ENCODE measurements around the gene PLK5. TPM values are rescaled to one million over a fixed set of nuclear protein-coding genes. Genes with fewer than 3 reads are reported as not detected.

The PLK5 gene
- total RNA-seq, 1 donor = not detected

- DNase-seq (ENCODE audit: low read depth) = no peak
- no peak overlapping the region for H3K4me3 ChIP-seq (ENCODE audit: low read depth, low read length)
- no peak for TF ChIP-seq CTCF (IDR thresholded peaks at IDR 0.05; ENCODE audit: insufficient read depth, low read length)
Observed at GRCh38 chr19:1481893-1482360, 42.0 kb upstream of the PLK5 start.

- DNase-seq (ENCODE audit: low read depth) = no peak
- H3K4me3 ChIP-seq (ENCODE audit: low read depth, low read length) = no peak overlapping the region
- TF ChIP-seq CTCF (IDR thresholded peaks at IDR 0.05; ENCODE audit: insufficient read depth, low read length) = no peak
Observed at GRCh38 chr19:1482361-1483130, 41.3 kb upstream of the PLK5 start.

GRCh38 chr19:1483131-1483978 is 40.5 kb upstream of the PLK5 start:
- no peak overlapping the region for H3K4me3 ChIP-seq (ENCODE audit: low read depth, low read length)
- no peak for DNase-seq (ENCODE audit: low read depth)
- TF ChIP-seq CTCF (IDR thresholded peaks at IDR 0.05; ENCODE audit: insufficient read depth, low read length) = no peak

GRCh38 chr19:1483979-1484428 is 39.9 kb upstream of the PLK5 start:
- DNase-seq (ENCODE audit: low read depth) = no peak
- no peak overlapping the region for H3K4me3 ChIP-seq (ENCODE audit: low read depth, low read length)
- no peak for TF ChIP-seq CTCF (IDR thresholded peaks at IDR 0.05; ENCODE audit: insufficient read depth, low read length)

GRCh38 chr19:1486720-1487575 is 36.9 kb upstream of the PLK5 start:
- no peak overlapping the region for H3K4me3 ChIP-seq (ENCODE audit: low read depth, low read length)
- DNase-seq (ENCODE audit: low read depth) = no peak
- no peak for TF ChIP-seq CTCF (IDR thresholded peaks at IDR 0.05; ENCODE audit: insufficient read depth, low read length)

GRCh38 chr19:1487576-1488281 is 36.1 kb upstream of the PLK5 start:
- no peak for DNase-seq (ENCODE audit: low read depth)
- H3K4me3 ChIP-seq (ENCODE audit: low read depth, low read length) = no peak overlapping the region
- TF ChIP-seq CTCF (IDR thresholded peaks at IDR 0.05; ENCODE audit: insufficient read depth, low read length) = no peak

Measured in fibroblast of the aortic adventitia (primary cell).